Heart right ventricle (tissue), 16 donors: ENCODE measurements around the gene ROMO1. TPM values are rescaled to one million over a fixed set of nuclear protein-coding genes. Genes with fewer than 3 reads are reported as not detected.
"Not testable (repeated sequence)": the region's sequence is repeated elsewhere in the genome, so short reads cannot be mapped to it uniquely, and the experiment has no call there.

Experiments
- ATAC-seq, 8 donors: fragments of 200-7000 bp; cut with Tn5 transposase; one replicate each; pipeline ENCODE4 v1.9.1; 2020; ENCODE audit warnings: mild to moderate bottlenecking in 8 of 8, moderate library complexity in 8 of 8, moderate number of reproducible peaks in 1 of 8
- DNase-seq, 2 donors: peaks; one replicate each; pipeline ENCODE4 v3.0.0-alpha.2; 2020
- H3K27ac ChIP-seq, 10 donors: fragments of 200-600 bp; sonication (generic) in 2 of 10; one replicate each; pipeline versions ENCODE4 v1.5.0 to v1.8.0; 2020 to 2022; ENCODE audit warnings: mild to moderate bottlenecking in 3 of 10
- H3K27me3 ChIP-seq, 7 donors: fragments of 200-600 bp; one replicate each; pipeline ENCODE4 v1.8.0; 2021 to 2022; ENCODE audit warnings: mild to moderate bottlenecking in 2 of 7
- H3K36me3 ChIP-seq, 9 donors: fragments of 200-600 bp; sonication (generic) in 1 of 9; one replicate each; pipeline versions ENCODE4 v1.5.0 to v1.8.0; 2020 to 2022; ENCODE audit warnings: mild to moderate bottlenecking in 2 of 9
- H3K4me1 ChIP-seq, 9 donors: fragments of 200-600 bp; sonication (generic) in 1 of 9; one replicate each; pipeline versions ENCODE4 v1.5.0 to v1.8.0; 2020 to 2022; ENCODE audit warnings: mild to moderate bottlenecking in 4 of 9
- H3K4me3 ChIP-seq, 10 donors: fragments of 200-600 bp; sonication (generic) in 2 of 10; one replicate each; pipeline versions ENCODE4 v1.5.0 to v1.8.0; 2020 to 2022; ENCODE audit warnings: mild to moderate bottlenecking in 7 of 10, moderate library complexity in 2 of 10
- H3K9me3 ChIP-seq, 11 donors: fragments of 200-600 bp in 10 of 11; sonication (generic) in 2 of 11; one replicate each; pipeline versions ENCODE4 v1.5.0 to v1.8.0; 2013 to 2022; ENCODE audit warnings: mild to moderate bottlenecking in 2 of 11, control low read depth in 1 of 11, moderate library complexity in 1 of 11
- WGBS, 2 donors: extraction: QIAGEN DNeasy Blood & Tissue Kit; methylation state at CpG; one replicate each; pipeline ENCODE4 v1.1.7; 2013; ENCODE audit warnings: inconsistent platforms in 1 of 2; 5-methylcytosine and 5-hydroxymethylcytosine counted together
- intact Hi-C, 10 donors: fragments of 100-400 bp; cut with DNase I; formaldehyde crosslinking; loops; one replicate each; pipeline versions ENCODE4 v1.11.1 to v1.14.2; 2022
- polyA plus RNA-seq, 2 donors: library from polyadenylated mRNA; stranded (reverse); fragments of 200-250 nt; gene quantifications; one replicate each; pipeline ENCODE4 v1.2.3, GENCODE V29; 2013
- total RNA-seq, 10 donors: library from RNA; stranded (reverse); fragmentation: NEBNext Ultra II Directional in 3 of 10; extraction: Animal tissue kit (Norgen Biotek cat#: 25700) in 3 of 10; gene quantifications; one replicate each; pipeline versions ENCODE4 v1.2.1 to v1.2.4, GENCODE V29; 2021 to 2023
- TF ChIP-seq, protein P1 (sequence below), 9 donors: fragments of 200-600 bp; sonication (generic) in 2 of 9; IDR thresholded peaks; one replicate each; pipeline versions ENCODE4 v1.5.0 to v1.8.0; 2021 to 2022; ENCODE audit warnings: antibody characterized with exemption in 9 of 9, mild to moderate bottlenecking in 5 of 9, moderate library complexity in 1 of 9
- donor health status: Arrhythmogenic right ventricular cardiomyopathy.
- donor health status: ischemic (EF 13 %, LVEDD 7.1; RV severe dilation, severe dysfunction).
- donor health status: healthy with polysubstance abuse.
- donor health status: DM: no; HTN: yes; CAD: no.
- donor health status: DM: no; HTN: no; CAD: no.
- donor health status: ischemic (EF 25% LVEDD 6.9; RV normal size, moderate dysfunction).
- donor health status: ischemic (EF 25% LVEDD 5.7; RV mildly dilated, moderate dysfunction).
- donor health status: healthy.
- donor health status: DM: yes; HTN: yes; CAD: no.
- donor health status: Ischemic cardiomyopathy.
- donor health status: ischemic (EF 35%, LVEDD 5.7; RV mildly dilated, moderate dysfunction).
- donor health status: nonischemic (EF 11% LVEDD 7.7; RV severe dilation, severe dysfunction).
- donor health status: DM: yes; HTN: yes; CAD: no.
- donor health status: PGD.
- donor health status: ischemic (EF 29% LVEDD 5.4; RV normal size, mild dysfunction).
- donor health status: nonischemic (EF 23%, LVEDD 6.1; RV moderate dilation, normal function).

The ROMO1 gene
- total and polyA plus RNA-seq, 12 donors = 128 to 734 (median 161) TPM

DNA sequence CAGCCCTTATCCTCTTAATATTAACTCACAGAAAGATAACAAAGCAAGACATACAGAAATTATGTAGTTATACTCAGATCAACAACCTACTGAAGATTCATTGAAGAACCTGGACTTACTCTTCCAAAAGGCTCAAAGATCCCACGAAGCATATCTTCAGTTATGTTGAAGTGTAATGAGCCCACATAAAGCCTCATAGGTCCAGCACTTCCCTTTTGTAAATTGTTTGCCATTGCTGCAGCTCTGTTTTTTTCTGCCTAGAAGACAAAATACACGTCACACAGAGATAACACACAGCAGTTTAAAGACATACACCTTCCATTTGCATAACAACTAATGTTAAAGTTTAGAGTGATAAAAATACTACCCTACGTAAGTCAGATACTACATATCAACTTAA is 22.4 kb downstream of the ROMO1 start:
- WGBS, 2 donors = 51 to 61% methylated on average over 3 of the region's 3 CpGs
- Histone ChIP-seq H3K4me1 (peaks cover 3 to 61% (median 27%) of the 10 kb centered on the region in 9 donors), H3K9me3 (no peaks in the 10 kb centered on the region), H3K27me3 (no peaks in the 10 kb centered on the region), H3K36me3 (peaks cover 11 to 100% (median 98%) of the 10 kb centered on the region in 9 donors), H3K4me3 (no peak overlapping the region), H3K27ac (peak overlapping the region in 1 of 10 donors; percentile 9)
- DNase-seq (no peak), ATAC-seq (no peak)
- intact Hi-C loops = loop anchor here in 1 of 10 donors (10.0 kb wide), 1 partner anchor 233 kb away; the partner anchor contains the start of gene SCAND1
- TF ChIP-seq, protein P1, sequence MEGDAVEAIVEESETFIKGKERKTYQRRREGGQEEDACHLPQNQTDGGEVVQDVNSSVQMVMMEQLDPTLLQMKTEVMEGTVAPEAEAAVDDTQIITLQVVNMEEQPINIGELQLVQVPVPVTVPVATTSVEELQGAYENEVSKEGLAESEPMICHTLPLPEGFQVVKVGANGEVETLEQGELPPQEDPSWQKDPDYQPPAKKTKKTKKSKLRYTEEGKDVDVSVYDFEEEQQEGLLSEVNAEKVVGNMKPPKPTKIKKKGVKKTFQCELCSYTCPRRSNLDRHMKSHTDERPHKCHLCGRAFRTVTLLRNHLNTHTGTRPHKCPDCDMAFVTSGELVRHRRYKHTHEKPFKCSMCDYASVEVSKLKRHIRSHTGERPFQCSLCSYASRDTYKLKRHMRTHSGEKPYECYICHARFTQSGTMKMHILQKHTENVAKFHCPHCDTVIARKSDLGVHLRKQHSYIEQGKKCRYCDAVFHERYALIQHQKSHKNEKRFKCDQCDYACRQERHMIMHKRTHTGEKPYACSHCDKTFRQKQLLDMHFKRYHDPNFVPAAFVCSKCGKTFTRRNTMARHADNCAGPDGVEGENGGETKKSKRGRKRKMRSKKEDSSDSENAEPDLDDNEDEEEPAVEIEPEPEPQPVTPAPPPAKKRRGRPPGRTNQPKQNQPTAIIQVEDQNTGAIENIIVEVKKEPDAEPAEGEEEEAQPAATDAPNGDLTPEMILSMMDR (IDR thresholded peaks at IDR 0.05) = no peak

DNA sequence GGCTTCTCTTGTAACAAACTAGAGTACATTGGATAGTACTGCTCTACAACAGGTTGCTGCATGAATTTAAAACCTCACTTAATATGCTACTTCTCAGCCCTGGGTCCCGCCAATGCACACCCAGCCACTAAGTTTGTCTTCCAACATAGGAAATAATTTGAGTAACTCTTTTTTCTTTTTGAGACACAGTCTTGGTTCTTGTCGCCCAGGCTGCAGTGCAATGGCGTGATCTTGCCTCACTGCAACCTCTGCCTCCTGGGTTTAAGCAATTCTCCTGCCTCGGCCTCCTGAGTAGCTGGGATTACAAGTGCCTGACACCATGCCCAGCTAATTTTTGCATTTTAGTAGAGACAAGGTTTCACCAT is 24.1 kb downstream of the ROMO1 start:
- not testable (repeated sequence) for H3K27ac ChIP-seq, ATAC-seq, H3K9me3 ChIP-seq, DNase-seq, H3K27me3 ChIP-seq, H3K4me3 ChIP-seq
- WGBS, 2 donors = 88% methylated on average over 4 of the region's 4 CpGs
- H3K36me3 ChIP-seq = peaks cover 11 to 100% (median 97%) of the 10 kb centered on the region in 9 donors
- intact Hi-C loops = loop anchor here in 1 of 10 donors (10.0 kb wide), 1 partner anchor 232 kb away; the partner anchor contains the start of gene SCAND1
- peaks cover 3 to 53% (median 27%) of the 10 kb centered on the region in 9 donors for H3K4me1 ChIP-seq

DNA sequence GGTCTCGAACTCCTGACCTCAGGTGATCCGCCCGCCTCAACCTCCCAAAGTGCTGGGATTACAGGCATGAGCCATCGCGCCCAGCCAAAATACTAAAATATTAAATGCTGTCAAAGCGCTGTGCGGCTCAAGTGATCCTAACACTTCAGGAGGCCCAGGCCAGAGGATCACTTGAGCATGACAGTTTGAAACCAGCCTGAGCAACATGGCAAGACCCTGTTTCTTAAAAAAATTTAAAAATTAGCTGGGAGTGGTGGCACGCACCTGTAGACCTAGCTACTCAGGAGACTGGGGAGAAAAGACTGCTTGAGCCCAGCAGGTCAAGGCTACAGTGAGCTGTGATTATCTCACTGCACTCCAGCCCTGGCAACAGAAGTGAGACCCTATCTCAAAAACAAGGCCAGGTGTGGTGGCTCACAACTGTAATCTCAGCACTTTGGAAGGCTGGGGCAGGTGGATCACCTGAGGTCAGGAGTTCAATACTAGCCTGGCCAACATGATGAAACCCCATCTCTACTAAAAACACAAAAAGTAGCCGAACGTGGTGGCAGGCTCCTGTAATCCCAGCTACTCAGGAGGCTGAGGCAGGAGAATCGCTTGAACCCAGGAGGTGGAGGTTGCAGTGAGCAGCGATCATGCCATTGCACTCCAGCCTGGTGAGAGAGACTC is 24.6 kb downstream of the ROMO1 start:
- WGBS, 2 donors = 93 to 94% methylated on average over 12 of the region's 12 CpGs
- H3K27me3 ChIP-seq, H3K4me3 ChIP-seq, ATAC-seq, H3K27ac ChIP-seq, DNase-seq, H3K9me3 ChIP-seq: not testable (repeated sequence)
- Histone ChIP-seq H3K36me3 (peaks cover 11 to 100% (median 97%) of the 10 kb centered on the region in 9 donors), H3K4me1 (peaks cover 3 to 56% (median 27%) of the 10 kb centered on the region in 9 donors)
- intact Hi-C loops = loop anchor here in 1 of 10 donors (10.0 kb wide), 1 partner anchor 231 kb away; the partner anchor contains the start of gene SCAND1

DNA sequence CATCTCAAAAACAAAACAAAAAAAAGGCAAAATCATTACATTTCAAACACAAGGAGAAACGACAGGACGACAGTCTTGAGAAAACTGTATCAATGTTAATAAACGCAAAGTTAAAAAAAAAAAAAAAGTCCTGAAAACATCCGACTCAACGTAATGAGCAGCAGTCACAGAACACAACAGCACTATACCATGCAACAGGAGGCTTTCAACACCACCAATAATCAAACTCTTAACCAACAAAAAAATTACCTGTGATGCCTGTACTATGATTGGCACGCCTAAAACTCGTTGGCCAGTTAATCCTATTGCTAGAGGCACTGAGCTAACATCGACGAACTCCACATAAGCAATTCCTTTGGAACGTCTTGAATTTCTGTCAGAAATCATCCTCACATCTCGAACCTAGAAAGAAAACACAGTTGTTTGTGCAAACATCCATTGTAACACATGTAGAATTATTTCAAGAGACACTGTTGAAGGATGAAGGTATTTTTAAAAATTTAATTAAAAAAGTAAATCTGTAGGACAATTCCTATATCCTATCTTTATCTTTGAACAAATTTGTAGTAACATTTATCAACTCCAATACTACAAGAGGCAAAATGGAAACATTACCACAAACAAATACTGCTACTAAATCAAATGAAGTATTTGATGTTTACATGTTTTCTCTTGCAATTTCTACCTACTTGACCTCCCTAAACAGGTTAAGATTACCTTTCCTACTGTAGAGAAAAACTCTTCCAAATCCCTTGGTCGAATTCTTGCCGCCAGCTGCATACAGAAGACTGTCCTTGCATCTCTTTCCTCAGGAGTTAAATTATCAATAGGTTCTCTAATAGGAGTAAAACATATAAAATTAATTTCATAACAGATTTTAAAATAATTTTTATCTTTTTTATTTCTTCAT is 25.4 kb downstream of the ROMO1 start:
- Histone ChIP-seq H3K9me3 (no peaks in the 10 kb centered on the region), H3K27me3 (no peaks in the 10 kb centered on the region), H3K4me1 (peaks cover 3 to 56% (median 27%) of the 10 kb centered on the region in 9 donors), H3K4me3 (no peak overlapping the region), H3K36me3 (peaks cover 11 to 100% (median 98%) of the 10 kb centered on the region in 9 donors), H3K27ac (no peak overlapping the region)
- ATAC-seq (no peak), DNase-seq (no peak)
- intact Hi-C loops = loop anchor here in 1 of 10 donors (10.0 kb wide), 1 partner anchor 230 kb away; the partner anchor contains the start of gene SCAND1
- 82 to 83% methylated on average over 13 of the region's 13 CpGs for WGBS, 2 donors
- TF ChIP-seq, protein P1 (IDR thresholded peaks at IDR 0.05) = no peak
